Measurements from ENCODE around the gene SEMA6D. TPM values are rescaled to one million over a fixed set of nuclear protein-coding genes. Genes with fewer than 3 reads are reported as not detected.

SEMA6D gene
- total RNA-seq, 4 donors from 2014 or later: 1.5 to 27.2 (median 5.5) TPM

DNA sequence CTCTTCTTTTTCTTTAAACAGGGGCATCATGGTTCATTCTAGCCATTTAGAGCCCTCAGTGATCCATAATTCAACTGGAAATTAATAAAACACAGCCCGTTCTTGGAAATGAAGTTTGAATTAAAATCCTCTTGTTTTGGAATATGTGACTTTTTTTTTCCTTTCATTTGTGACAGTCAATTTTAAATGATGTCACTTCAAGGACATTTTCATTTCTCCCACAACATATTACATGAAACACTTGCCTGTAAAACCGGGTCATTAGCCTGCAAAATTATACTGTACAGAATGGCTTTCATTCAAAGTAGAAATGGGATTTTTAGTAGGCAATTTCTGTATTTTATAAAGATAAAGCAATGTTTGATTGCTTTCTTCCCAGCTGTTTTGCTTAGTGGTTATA, 789 bp upstream of the SEMA6D start:
- no peaks in the 10 kb centered on the region for H3K9me3 ChIP-seq
- no peaks in the 10 kb centered on the region for H3K36me3 ChIP-seq
- TF ChIP-seq POLR2A (IDR thresholded peaks at IDR 0.05): no peak
- TF ChIP-seq, protein P1, sequence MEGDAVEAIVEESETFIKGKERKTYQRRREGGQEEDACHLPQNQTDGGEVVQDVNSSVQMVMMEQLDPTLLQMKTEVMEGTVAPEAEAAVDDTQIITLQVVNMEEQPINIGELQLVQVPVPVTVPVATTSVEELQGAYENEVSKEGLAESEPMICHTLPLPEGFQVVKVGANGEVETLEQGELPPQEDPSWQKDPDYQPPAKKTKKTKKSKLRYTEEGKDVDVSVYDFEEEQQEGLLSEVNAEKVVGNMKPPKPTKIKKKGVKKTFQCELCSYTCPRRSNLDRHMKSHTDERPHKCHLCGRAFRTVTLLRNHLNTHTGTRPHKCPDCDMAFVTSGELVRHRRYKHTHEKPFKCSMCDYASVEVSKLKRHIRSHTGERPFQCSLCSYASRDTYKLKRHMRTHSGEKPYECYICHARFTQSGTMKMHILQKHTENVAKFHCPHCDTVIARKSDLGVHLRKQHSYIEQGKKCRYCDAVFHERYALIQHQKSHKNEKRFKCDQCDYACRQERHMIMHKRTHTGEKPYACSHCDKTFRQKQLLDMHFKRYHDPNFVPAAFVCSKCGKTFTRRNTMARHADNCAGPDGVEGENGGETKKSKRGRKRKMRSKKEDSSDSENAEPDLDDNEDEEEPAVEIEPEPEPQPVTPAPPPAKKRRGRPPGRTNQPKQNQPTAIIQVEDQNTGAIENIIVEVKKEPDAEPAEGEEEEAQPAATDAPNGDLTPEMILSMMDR (IDR thresholded peaks at IDR 0.05): no peak
- no peak for DNase-seq
- no peaks in the 10 kb centered on the region for H3K27me3 ChIP-seq
- H3K27ac ChIP-seq: peak overlapping the region in 1 of 2 donors; percentile 30
- peak overlapping the region in 1 of 2 donors; percentile 55 for H3K4me3 ChIP-seq
- H3K4me1 ChIP-seq: no peaks in the 10 kb centered on the region
- intact Hi-C loops (cut with DNase I; ENCODE audit: low total_unique reads): no loop called here

DNA sequence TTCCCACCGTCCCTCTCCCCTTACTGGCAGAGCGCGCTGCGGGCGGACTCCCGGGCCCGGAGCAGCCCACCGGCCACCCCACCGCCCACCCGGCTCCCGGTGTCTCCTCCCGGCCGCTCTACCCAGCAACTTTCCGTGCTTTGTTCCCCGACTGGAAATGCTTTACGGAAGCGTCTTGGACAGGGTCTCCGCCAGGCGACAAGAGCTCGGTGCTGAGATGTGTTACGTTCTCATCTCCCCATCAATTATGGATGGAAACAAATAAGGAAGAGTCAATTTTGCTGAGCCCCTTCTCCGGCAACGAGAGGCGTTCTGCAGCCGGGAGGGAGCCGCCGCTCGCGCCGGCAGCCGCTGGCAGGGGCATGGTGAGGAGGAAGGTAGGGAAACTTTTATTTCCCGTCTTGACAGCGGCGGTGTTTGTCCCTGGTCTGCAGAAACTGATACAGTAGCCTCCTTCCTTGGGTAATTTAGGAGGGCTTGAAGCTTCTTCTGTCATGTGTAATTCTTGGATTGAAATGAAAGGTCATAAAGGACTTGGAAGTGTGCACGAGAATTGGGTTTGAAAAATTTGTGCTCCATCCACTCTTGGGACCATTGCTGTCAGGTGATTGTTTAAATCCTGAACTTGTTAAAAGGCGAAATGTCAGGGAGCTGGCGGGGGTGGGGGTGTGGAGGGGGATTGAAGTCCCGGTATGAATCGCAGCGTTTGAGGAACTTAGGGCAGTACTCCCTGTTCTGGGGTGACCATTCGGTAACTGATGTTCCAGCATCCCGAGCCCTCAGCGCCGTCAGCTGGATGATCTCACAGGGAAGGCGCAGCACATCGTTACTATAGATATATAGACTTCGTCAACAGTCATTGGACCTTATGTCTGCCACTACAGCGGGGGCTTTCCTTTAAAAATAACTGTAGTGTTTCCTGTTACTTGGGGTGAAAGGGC, 1.5 kb downstream of the SEMA6D start:
- H3K9me3 ChIP-seq: no peaks in the 10 kb centered on the region
- peak in 1 of 2 donors; percentile 15 for DNase-seq
- peak overlapping the region; percentile 44 to 55 for H3K4me3 ChIP-seq
- intact Hi-C loops (cut with DNase I; ENCODE audit: low total_unique reads): no loop called here
- H3K27ac ChIP-seq: peak overlapping the region; percentile 51 to 67
- H3K27me3 ChIP-seq: no peaks in the 10 kb centered on the region
- no peaks in the 10 kb centered on the region for H3K36me3 ChIP-seq
- TF ChIP-seq, protein P1 (IDR thresholded peaks at IDR 0.05): no peak
- TF ChIP-seq POLR2A (IDR thresholded peaks at IDR 0.05): no peak
- no peaks in the 10 kb centered on the region for H3K4me1 ChIP-seq

DNA sequence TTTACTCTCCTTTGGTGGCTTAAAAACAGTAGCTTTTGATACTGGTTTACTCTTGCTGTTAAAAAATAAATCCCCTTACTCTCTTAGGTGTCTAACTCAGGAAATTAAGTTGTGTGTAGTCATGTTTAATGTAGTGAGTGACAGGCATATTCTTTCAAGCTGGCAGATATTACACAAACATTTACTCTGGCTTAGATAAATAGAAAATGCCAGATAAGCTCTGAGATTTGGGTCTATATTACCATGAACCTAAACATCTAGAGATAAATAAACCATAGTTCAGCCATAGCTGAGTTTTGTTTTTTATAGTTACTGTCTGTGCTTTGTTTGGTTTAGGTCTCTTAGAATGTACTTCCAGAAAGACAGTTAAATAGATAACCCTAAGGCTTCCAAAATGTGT, 2.4 kb downstream of the SEMA6D start:
- intact Hi-C loops (cut with DNase I; ENCODE audit: low total_unique reads): no loop called here
- DNase-seq: no peak
- TF ChIP-seq, protein P1 (IDR thresholded peaks at IDR 0.05): no peak
- no peak for TF ChIP-seq POLR2A (IDR thresholded peaks at IDR 0.05)
- Histone ChIP-seq H3K4me3 (peak overlapping the region; percentile 44 to 55), H3K36me3 (no peaks in the 10 kb centered on the region), H3K9me3 (no peaks in the 10 kb centered on the region), H3K27ac (no peak overlapping the region), H3K27me3 (no peaks in the 10 kb centered on the region), H3K4me1 (no peaks in the 10 kb centered on the region)

DNA sequence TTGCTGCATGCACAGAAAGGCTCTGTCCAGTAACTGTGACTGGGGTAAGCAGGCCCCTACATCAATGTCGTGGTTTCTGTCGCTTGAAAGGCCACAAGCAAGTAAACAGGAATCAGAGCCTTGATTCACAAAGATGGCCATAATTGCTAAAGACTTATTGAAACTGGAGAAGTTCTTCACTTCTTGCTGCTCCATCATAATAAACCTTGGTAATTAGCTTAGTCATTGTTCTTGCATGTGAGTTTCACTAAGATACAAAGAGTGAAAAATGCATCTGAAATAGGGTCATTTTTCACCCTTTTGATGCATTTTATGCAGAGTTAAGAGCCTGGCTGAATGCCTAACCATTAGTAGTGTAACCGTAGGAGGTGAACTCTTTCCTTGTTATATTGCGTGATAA, 3.2 kb downstream of the SEMA6D start:
- Histone ChIP-seq H3K4me1 (no peaks in the 10 kb centered on the region), H3K9me3 (no peaks in the 10 kb centered on the region), H3K36me3 (no peaks in the 10 kb centered on the region), H3K27me3 (no peaks in the 10 kb centered on the region), H3K4me3 (no peak overlapping the region), H3K27ac (no peak overlapping the region)
- no peak for DNase-seq
- TF ChIP-seq, protein P1 (IDR thresholded peaks at IDR 0.05): no peak
- no peak for TF ChIP-seq POLR2A (IDR thresholded peaks at IDR 0.05)
- intact Hi-C loops (cut with DNase I; ENCODE audit: low total_unique reads): no loop called here

DNA sequence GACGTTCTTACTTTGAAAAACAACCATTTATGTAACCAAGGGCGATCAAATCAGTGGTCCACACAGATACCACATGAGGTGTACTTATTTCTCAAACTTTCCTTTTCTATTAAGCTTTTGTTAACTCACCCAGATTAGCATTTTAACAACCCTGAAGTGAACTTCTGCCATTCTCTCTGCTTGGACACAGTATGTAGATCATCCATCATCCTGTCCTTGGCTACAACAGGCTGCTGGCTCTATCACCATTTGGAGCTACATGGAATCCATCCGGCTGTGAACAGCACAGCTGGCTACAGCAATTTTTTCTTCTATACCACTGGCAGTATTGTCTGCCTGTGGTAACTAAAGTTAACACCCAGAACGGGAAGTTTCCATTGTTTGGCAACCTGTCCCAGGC, 4.4 kb downstream of the SEMA6D start:
- no peak for DNase-seq
- Histone ChIP-seq H3K9me3 (no peaks in the 10 kb centered on the region), H3K4me3 (no peak overlapping the region), H3K4me1 (no peaks in the 10 kb centered on the region), H3K36me3 (no peaks in the 10 kb centered on the region), H3K27me3 (no peaks in the 10 kb centered on the region), H3K27ac (no peak overlapping the region)
- intact Hi-C loops (cut with DNase I; ENCODE audit: low total_unique reads): no loop called here
- TF ChIP-seq POLR2A (IDR thresholded peaks at IDR 0.05): no peak
- TF ChIP-seq, protein P1 (IDR thresholded peaks at IDR 0.05): no peak

All from uterus (tissue), 4 donors.